ENCODE measurements around the gene EXOC4.

- TF ChIP-seq SIN3A (IDR thresholded peaks at IDR 0.05; ENCODE audit: borderline replicate concordance, insufficient read depth, low read depth, low read length), result no peak
- TF ChIP-seq CTCF (IDR thresholded peaks at IDR 0.05), result no peak
- TF ChIP-seq TCF7L2 (IDR thresholded peaks at IDR 0.05; ENCODE audit: low read depth, low read length), result no peak
- TF ChIP-seq REST (IDR thresholded peaks at IDR 0.05; ENCODE audit: insufficient read depth in 1 of 2, low read depth in 2 of 2, low read length in 1 of 2), result no peak
- TF ChIP-seq POLR2AphosphoS5 (IDR thresholded peaks at IDR 0.05; ENCODE audit: low read depth, low read length), result no peak
Measured at GRCh38 chr7:133367561-133367960, 114.7 kb downstream of the EXOC4 start.

Data from Panc1 (cell line).